Activated CD4-positive, CD25-positive, alpha-beta regulatory T cell (primary cell): ENCODE data around the gene LGR5.
"Not testable (repeated sequence)": the region's sequence is repeated elsewhere in the genome, so short reads cannot be mapped to it uniquely, and the experiment has no call there.

Experiments
- DNase-seq, 4 experiments: peaks; one replicate each; lab custom pipeline; 2025; lab: John Stamatoyannopoulos, UW

LGR5 gene

DNA sequence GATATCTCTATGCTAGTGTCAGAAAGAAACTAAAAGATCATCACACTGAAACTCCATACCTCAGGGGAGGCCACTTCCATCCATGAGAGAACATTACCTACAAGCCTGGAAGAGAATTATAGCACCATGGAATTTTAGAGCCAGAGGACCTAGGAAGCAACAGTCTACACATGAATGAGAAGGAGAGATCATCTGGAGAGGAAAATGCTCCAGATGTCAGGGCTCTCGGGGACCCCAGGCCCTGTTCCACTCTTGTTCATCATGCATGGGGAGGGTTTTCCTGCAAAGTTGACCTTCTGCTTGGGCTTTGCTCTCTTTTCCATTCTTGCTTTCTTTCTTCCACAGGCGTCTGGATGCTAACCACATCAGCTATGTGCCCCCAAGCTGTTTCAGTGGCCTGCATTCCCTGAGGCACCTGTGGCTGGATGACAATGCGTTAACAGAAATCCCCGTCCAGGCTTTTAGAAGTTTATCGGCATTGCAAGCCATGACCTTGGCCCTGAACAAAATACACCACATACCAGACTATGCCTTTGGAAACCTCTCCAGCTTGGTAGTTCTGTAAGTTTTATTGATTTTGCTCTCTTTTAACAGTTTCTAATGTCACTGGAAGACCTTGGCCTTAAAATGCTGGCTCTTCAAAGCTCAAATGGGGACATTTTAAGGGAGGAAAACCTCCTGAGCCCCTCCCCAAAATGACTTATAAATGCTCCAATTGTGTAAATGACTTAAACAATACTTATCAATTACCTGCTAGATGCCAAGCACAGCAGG lies 113.3 kb downstream of the LGR5 start:
- DNase-seq, result no peak

DNA sequence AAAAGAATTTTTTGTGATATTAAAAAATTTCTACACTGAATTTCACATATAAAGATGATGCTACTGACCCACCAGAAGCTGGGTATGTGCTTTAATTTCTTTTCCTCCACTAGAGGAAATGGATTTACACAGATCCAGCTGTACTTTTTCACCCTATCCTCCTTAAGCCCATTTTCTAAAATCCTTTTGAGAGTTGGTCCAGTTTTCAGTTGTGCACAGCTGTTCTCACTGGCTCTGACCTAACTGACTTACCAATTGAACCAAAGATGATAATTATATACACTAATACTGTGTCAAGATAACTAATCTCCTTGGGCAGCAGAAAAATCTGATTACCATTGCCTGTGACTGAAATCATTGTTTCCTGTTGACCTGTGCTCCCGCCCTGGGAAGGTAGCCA lies 115.6 kb downstream of the LGR5 start:
- DNase-seq, result no peak

DNA sequence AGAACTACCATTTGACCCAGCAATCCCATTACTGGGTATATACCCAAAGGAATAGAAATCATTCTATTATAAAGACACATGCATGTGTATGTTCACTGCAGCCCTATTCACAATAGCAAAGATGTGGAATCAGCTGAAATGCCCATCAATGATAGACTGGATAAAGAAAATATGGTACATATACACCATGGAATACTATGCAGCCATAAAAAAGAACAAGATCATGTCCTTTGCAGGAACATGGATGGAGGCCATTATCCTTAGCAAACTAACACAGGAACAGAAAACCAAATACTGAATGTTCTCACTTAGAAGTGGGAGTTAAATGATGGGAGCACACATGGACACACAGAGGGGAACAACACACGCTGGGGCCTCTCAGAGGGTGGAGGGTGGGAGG lies 116.2 kb downstream of the LGR5 start:
- not testable (repeated sequence) for DNase-seq

DNA sequence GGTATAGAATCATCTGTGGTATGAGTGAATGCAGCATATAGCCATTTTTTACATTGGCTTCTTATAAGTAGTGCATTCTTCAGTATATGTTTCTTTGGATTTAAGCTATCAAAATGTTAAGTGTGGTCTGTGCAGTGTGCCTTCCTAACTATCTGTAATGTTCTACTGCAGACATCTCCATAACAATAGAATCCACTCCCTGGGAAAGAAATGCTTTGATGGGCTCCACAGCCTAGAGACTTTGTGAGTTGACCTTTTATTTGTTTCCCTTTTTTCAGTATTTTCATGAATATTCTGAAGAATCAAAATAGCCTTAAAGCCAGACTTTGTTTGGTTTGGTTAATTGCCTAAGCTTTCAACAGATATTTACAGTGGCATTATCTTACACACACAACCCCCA lies 116.8 kb downstream of the LGR5 start:
- DNase-seq, result no peak

DNA sequence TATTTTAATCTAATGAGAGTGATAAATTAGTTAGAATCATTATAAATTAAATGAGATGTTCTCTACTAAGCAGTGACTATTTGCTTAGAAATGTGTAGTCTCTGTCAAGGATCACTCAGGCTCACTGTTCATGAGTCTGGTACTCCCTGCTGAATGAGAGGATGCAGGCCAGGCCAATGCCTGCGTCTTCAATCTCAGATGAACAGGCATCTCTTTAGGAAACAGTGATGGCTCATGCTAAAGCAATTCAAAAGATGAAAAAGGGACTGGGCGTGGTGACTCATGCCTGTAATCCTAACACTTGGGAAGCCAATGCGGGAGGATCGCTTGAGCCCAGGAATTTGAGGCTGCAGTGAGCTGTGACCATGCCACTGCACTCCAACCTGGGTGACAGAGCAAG lies 117.3 kb downstream of the LGR5 start:
- no peak for DNase-seq

DNA sequence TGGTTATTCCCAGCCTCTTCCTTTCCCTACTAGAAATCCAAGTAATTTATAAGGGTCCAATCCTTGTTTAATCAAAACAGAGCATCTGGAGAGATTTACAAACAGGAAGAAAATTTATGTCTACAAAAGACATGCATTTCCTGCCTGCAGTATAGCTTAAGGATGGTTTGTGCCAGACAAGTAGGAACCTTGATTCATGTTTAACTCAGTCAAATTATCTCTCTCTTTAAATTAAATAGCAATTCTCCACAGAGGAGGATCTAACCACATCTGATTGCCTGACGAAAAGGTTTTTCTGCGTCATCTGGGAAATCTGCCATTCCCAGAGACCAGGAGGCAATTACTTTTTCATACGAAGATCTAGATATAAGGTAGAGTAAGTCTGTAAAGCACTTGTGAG lies 118.8 kb downstream of the LGR5 start:
- no peak for DNase-seq

DNA sequence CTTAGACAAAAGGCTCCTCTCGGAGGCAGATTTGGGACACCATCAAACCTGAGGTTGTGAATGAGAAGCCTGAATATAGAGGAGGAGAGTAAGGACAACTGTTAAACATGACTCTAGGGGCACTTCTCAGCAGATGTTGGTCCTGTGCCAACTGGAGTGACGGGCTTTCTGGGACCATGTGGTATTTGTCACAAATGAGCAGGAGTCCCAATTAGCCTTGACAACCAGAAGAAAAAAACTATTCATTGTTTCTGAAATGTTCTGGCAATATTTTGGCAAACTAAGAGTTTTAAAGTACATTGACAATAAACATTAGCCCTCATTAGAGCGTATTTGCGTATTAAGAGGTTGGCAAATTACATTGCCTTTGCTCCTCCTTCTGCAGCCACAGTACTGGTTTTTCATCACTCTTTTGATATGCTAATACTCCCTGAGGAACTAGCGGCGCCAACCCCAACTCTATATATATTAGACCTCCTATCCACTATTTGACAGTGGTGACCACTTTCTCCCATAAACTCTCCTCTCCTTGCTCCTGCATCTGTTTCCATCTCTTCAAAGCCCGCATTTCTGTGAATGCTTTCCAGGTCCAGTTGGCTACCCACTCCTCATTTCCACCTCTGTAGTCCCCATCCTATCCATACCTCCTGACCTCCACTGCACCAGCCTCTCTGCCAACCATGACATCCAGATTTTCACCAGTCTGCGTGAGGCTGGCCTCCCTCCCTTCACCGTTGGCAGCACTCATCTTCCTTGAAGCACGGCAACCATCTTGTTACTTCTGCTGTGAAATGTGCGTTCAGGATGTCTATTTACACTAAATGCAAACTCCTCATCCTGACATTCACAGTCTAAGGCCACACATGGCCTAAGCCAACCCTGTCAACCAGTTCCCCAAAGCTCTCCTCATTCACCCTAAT lies 123.3 kb downstream of the LGR5 start:
- no peak for DNase-seq

DNA sequence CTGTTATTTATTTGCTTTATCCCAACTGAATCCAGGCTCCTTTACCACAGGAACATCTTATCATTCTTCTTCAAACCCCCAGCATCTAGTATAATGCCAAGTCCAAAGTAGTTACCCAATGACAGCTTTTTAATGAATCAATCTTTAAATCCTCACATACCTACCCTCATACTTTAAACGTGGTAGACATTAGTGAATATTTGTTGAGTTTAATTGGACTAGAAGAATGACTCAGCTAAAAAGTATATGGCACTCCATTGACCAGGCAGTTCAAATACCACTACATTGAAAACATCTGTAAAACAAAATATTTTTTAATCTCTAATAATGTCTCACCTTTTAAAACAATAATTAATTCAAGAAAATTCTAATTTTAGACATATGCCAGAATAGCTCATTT lies 125.9 kb downstream of the LGR5 start:
- DNase-seq, result no peak

DNA sequence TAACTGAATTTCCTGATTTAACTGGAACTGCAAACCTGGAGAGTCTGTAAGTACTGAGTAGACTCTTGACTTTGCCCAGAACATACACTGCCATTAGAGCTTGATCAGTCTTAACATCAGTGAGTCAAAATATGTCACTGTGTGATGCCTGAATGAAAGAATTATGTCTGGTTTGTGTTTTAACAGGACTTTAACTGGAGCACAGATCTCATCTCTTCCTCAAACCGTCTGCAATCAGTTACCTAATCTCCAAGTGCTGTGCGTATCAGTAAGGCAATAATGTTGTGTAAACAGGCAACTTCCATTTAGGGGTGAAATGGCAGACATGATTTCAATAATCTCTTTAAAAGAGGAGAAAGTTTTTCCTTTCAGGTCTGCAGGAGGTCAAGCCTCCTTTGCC lies 127.1 kb downstream of the LGR5 start:
- no peak for DNase-seq

DNA sequence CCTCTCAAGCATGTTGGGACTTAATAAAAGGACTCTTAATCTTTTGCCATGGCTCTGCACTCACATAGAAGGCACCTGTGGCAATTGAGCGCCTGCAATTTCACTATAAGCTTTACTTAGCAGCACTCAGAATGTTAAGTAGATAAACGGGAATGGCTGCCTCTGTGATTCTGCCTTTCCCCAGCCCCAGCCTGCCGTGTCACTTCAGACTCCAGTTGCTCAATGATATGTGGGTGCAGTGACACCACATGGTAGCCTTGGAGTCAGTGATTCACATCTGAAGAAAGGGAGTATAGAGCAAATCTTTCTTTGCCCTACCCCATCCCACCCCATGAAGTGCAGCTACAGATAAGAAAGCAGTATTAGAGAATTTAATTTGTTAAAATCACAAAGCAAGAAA lies 127.9 kb downstream of the LGR5 start:
- DNase-seq, result no peak

DNA sequence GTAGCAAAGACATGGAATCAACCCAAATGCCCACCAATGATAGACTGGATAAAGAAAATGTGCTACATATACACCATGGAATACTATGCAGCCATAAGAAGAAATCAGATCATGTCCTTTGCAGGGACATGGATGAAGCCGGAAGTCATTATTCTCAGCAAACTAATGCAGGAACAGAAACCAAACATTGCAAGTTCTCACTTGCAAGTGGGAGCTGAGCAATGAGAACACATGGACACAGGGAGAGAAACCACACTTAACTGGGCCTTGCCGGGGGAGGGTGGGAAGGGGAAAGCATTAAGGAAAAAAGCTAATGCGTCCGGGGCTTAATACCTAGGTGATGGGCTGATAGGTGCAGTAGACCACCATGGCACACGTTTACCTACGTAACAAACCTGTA lies 130.3 kb downstream of the LGR5 start:
- DNase-seq, result not testable (repeated sequence)

DNA sequence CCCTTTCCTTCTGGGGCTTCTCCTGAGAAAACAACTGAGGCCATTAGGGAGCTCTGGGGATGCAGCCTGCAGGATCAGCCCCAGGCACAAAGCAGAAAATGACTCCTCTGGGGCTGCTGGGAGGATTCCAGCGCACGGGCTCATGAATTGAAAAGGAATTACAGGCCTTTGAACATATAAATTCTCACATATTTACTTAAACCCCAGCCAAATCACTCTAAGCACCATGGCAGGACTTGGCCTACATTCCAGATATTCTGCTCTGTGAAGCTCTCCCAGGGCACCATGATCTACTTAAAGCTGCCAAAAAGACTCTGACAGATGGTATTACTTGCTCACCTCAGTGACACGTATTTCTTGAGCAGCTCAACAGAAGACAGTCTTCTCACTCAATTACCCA lies 136.9 kb downstream of the LGR5 start:
- DNase-seq, result no peak

DNA sequence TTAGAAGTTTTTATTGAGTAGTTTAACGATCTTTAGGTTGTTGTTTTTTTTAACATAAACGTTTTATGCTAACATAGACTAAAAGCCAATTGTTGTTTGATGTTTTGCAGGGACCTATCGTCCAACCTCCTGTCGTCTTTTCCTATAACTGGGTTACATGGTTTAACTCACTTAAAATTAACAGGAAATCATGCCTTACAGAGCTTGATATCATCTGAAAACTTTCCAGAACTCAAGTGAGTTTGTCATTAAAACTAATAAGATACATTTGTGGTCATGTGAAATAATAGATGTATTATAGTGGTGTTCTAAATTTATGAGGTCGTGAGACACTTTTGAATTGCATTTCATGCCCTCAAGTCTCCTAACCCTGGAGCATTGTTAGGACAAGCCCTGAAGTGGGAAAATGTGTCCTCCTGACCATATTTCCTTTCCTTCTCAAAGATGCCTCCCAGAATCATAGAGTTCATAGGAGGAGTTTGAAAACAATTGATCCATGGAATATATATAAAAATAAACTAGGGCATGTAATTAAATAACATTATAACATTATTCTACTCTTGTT lies 139.2 kb downstream of the LGR5 start:
- DNase-seq, result no peak

DNA sequence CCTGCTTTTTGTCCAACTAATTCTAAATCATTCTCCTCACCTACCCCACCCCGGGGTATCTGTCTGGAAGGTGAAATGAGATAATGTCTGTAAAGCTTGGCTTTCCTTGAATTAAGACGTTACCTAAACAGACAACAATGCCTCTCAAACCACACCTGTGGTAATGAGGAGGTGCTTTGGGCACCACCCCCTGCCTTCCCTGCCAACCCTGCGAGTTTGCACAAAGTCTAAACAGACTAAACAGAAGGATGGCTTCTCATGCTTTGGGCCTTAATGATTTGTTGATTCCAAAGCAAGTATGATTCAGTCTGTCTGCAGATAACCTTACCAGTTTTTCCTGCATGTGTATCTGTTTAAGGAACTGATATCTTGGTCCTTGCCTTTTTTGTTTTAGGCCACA lies 141.6 kb downstream of the LGR5 start:
- DNase-seq, result no peak

DNA sequence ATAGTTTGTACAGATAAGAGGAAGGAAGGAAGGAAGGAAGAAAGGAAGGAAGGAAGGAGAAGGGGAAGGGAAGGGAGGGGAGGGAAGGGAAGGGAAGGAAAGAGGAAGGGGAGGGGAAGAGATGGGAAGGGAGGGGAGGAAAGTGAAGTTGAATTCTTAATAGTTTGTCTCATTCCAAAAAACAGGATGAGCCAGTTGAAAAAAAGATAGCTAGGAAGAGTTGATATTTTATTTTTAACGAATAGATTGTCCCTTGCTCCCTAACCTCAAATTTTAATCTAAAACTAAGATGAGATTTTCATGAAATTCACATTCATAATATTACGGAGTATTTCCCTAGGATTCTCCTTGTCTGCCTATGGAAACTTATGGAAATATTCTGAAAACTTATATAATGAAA lies 143.3 kb downstream of the LGR5 start:
- no peak for DNase-seq

DNA sequence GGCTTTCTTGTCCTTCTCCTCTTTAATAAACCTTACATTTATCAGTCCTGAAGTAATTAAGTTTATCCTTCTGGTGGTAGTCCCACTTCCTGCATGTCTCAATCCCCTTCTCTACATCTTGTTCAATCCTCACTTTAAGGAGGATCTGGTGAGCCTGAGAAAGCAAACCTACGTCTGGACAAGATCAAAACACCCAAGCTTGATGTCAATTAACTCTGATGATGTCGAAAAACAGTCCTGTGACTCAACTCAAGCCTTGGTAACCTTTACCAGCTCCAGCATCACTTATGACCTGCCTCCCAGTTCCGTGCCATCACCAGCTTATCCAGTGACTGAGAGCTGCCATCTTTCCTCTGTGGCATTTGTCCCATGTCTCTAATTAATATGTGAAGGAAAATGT lies 144.8 kb downstream of the LGR5 start:
- no peak for DNase-seq

DNA sequence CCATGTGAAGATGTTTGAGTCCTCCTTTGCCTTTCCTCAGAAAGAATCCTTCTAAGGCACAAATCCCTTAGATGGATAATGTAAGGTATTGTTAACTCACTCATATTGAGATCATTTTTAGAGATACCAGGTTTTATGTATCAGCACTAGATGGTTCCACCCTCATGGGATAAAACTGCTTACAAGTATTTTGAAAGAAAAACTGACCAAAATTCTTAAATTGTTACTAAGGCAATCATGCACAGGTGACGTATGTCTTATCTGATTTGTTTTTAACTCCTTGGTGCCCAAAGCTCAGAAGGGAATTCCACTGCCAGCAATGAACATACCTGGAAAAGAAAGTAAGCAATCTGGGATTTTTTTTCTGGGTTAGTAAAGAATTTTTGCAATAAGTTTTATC lies 145.6 kb downstream of the LGR5 start:
- no peak for DNase-seq

DNA sequence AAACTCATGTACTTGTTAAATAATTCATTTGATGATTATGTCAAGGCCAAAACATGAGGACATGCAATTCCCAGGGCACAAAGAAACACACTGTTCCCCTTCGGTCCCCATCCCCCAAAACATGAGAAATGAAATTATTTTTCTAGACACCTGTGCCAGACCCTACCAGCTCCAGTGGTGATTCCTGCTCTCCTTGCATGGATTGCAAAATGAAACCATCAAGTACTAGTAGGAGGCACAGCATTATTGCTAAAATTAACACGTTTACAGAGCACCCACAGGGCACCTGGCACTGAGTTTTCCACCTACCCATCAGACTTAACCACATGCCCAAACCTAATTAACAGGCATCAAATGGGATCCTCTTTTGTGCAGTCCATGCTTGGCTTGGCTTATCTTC lies 147.4 kb downstream of the LGR5 start:
- no peak for DNase-seq

DNA sequence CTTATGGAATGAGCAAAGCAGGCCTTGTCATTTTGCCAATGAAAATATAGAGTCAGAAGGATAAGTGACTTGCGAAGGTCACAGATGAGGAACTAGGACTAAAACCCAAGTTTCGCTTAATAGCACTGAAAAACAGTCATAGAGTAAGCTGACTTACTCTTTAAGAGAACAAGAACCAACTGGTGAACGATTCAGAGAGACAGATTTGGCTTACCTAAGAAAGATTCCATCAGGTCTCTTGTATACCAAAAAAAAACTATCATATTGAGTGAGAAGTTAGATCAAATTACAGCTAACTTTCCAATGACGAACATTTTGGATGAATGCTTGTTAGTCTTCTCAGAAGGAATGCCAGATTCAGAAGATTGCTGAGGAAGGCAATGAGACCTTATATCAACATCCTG lies 149.9 kb downstream of the LGR5 start:
- no peak for DNase-seq

DNA sequence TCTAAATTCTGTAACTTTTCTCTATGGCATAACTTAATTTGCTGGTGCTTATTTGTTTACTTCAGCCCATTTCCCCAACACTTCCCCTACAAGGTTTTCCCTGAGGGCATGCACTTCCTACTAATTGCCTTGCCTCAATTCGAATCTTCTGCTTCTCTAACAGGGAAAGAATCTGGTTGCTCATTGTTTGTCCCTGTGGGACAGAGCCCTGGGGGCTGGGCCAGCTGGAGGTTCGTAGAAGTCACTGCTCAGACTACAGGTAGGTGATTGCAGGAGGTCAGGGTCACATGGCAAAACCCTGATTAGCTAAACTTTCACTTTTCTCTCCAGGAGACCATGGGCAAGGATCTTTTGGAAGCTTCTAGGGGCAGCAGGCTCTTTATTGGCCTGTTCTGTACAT lies 152.0 kb downstream of the LGR5 start:
- DNase-seq, result no peak

DNA sequence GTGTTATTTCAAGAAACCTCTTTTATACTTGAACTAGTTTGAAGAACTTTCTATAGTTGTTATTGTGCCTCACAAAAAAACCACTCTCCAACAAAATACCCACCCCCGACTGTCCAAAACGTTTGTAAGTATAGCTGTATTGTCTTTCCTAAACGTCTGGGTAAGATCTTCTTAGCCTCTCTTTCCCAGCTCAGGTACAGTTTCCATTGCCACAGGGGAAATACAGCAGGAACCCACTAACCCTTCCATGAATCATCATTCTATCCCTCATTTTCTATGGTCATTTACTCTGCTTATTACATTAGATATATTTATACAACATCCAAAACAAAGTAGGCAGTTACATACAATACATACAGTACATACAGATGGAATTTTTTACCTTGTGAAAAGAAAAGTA lies 153.2 kb downstream of the LGR5 start:
- DNase-seq, result no peak

DNA sequence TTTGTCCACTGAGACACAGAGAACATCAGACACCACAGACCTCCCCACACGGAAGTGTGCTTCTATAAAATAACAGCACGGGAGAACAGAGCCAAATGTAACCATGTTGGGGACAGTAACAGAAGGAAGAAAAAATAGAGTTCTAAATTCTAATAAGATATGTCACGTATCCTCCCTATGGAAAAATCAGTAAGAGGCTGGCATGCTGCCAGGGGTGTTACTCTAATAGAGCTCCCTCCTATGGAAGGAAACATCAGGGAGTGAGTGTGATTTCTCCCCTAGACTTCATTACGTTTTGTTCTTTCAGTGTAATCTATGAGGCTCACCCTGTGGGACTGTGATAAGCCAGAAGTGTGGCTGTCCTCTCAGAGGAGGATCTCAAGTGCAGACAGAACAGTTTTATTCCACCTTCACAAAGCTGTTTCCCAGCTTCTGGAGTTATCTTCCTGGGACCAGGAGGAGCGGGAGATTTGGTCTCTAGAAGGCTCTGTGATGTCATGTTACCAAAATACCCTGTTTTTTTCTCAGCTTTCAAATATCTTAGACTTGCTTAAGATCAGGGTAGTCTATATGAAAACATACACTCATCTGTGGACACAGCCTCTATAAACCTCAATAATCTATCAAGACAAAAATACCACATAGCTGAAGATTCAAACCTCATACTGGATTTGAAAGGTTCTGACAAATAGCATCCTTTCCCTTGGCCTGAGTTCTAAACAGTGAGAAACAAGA lies 154.8 kb downstream of the LGR5 start:
- no peak for DNase-seq
